GM12891 (cell line): ENCODE measurements around the gene INPP5F.

Experiments used
- PAX5 ChIP-seq: IDR thresholded peaks from 2 replicates; pipeline ENCODE4 v1.6.1; 2011; ENCODE audit warnings: low read length, moderate library complexity, mild to moderate bottlenecking; ENCODE audit not compliant: insufficient read depth, severe bottlenecking
- POLR2A ChIP-seq: IDR thresholded peaks from 2 replicates; pipeline ENCODE4 v1.6.1; 2011; ENCODE audit warnings: low read depth, low read length, control low read depth
- POLR2AphosphoS5 ChIP-seq: IDR thresholded peaks from 2 replicates; pipeline ENCODE4 v1.6.1; 2011; ENCODE audit warnings: low read depth, low read length, control low read depth

- TF ChIP-seq POLR2A = no peak
- TF ChIP-seq PAX5 = no peak
- no peak for TF ChIP-seq POLR2AphosphoS5
Measured at GRCh38 chr10:119769886-119770285, 44.0 kb downstream of the INPP5F start.
